ENCODE measurements around the gene SGCA. TPM values are rescaled to one million over a fixed set of nuclear protein-coding genes. Genes with fewer than 3 reads are reported as not detected.

Gene SGCA
- total RNA-seq (2014; rRNA removed; shearing (Covaris generic)): not detected in 2 replicates
- polyA plus RNA-seq (2014; cell fraction: nucleus; rRNA removed): not detected in 2 replicates

- no peak for DNase-seq (ENCODE audit: extremely low read depth, low read depth)
Measured at GRCh38 chr17:50165867-50166517, at the start of gene SGCA. Gene SGCA, plus strand, starts transcription at chr17:50166005. Its CDS starts 36 bp downstream, at chr17:50166041.

- peak; percentile 30 for DNase-seq (ENCODE audit: extremely low read depth, low read depth)
Measured at GRCh38 chr17:50117202-50118051, 48.4 kb upstream of the SGCA start.

GRCh38 chr17:50118076-50118827, 47.6 kb upstream of the SGCA start:
- DNase-seq (ENCODE audit: extremely low read depth, low read depth): no peak

GRCh38 chr17:50118828-50119218, 47.0 kb upstream of the SGCA start:
- no peak for DNase-seq (ENCODE audit: extremely low read depth, low read depth)

DNA sequence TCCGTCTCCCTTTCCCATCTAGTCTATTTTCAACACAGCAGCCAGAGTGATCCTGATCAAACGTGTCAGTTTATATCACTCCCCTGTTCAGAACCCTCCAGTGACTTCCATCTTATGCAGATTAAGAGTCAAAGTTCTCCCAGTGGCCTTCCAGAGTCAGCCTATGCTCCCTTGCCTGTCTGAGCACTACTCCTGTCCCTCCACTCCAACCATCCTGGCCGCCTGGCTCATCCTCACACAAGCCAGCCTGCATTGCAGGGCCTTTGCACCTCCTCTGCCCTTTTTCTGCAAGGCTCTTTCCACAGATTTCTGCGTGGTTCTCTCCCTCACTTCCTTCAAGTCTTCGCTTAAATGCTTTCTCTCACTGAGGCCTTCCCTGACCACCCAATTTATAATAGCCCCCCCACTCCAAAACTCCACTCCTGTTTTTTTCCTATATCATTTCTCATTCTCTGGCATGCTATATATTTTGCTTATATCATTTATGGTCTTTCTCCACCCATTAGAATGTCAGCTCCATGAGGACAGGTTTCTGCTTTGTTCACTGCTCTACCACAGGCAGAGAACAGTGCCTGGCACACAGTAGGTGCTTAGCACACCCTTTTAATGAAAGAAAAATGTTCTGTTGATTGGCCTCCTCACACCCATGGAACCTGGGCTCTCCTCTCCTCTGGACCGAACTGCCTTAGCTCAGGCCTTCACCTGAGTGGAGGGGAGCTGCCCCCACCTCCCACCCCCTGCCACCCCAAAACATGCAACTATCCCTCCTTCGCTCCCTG, 45.1 kb upstream of the SGCA start:
- DNase-seq (ENCODE audit: extremely low read depth, low read depth): no peak

- no peak for DNase-seq (ENCODE audit: extremely low read depth, low read depth)
Measured at GRCh38 chr17:50122945-50123344, 42.9 kb upstream of the SGCA start.

DNA sequence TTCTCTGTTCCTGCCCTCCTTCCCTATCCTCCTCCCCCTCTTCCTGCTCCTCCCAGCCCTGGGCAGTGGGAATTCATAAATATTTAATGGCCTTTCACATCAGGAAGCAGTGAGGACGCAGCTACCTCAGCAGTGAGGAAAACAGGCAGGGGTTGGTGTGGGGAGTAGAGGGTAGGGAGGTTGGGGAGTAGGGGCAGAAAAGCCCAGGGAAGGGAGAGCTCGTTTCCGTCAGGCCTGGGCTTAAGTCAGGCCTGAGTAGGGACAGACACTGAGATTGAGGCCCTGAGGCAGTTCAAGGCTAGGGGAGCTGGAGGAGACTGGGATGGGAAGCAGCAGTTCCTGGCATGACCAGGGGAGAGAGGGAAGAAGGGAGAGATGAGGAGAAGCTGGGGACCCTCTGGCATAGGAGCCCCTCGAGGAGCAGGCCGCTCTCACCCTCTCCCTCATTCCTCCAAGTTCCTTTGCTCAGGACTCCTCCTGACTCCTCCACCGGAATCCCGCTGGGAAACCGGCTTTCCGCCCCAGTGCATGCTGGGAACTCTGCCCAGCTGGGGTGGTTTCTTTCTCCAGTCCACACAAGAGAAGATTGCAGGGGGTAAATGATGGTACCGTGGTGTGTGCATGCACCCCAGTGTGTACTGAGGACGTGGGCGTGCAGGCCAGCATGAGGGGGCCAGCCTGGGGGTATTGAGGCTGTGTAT, 42.0 kb upstream of the SGCA start:
- no peak for DNase-seq (ENCODE audit: extremely low read depth, low read depth)

DNA sequence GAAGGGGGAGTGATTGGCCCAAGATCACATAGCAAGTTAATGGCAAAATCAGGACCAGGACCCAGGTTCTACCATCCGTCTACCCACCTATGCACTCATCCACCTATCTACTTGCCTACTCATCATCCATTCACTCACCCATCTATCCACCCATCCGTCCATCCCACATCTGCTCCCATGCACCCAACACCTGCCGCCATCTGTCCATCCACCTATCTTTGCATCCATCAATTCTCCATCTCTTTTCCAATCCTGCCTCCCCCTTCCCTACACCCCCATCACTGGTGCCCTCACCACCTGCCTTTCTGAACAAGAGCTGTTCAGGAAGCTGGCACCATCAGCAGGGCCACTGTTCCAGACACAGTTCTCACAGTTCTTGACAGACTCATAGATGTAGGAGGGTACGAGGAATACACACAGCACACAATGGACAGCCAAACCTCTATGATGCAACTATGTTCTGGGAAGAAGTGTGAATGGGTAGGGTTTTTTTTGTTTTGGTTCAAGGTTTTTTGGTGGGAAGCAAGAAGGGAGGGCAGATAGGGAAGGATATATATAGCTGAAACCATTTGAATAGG, 40.3 kb upstream of the SGCA start:
- DNase-seq (ENCODE audit: extremely low read depth, low read depth): no peak

DNA sequence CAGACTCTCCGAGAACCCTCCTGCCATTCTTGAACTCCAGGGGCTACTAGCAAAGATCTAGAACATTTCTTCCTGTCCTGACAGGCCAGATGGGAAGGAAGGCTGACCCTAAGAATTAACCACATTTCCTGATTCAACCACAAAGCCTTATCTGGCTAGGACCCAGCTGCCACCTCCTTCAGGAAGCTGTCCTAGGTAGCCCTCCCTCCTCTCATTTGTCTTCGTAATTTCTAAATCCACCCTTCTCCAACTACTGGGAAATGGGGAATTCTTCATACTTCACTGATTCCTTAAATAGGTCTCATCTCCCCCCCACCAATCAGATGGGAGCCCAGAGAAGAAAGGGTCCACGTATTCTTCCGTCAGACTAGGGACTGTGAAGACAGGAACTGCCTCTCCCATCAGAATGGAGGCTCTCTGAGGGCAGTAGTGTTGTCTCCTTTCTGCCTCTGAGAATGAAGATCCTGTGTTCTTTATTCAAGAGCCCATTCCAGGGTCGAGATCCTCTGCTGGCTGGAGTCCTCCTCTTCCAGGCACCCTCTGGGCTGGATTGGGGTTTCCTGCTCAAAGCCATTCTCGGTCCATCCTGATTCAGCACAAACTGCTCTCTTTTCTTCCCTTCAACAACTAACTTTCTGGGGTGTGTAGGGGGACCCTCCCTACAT, 38.0 kb upstream of the SGCA start:
- DNase-seq (ENCODE audit: extremely low read depth, low read depth): no peak

GRCh38 chr17:50128441-50129352, 37.1 kb upstream of the SGCA start:
- DNase-seq (ENCODE audit: extremely low read depth, low read depth): no peak

DNA sequence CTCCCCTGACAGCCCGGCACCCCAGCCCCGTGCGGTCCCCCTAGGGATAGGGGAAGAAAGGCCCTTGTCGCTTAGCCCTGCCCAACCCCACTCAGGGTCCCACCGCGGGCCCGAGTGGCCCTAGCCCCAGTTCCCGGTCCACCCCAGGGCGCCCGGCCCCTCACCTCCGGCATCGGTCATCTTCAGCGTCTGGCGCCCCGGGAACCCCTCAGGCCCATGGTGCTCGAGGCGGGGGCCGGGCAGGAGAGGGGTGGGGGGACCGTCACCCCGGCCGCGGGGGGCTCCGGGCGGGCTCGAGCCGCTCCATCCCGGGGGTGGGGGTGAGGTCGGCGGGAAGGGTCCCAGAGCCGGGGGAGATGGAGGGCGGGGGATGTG, 36.5 kb upstream of the SGCA start:
- DNase-seq (ENCODE audit: extremely low read depth, low read depth): no peak

DNA sequence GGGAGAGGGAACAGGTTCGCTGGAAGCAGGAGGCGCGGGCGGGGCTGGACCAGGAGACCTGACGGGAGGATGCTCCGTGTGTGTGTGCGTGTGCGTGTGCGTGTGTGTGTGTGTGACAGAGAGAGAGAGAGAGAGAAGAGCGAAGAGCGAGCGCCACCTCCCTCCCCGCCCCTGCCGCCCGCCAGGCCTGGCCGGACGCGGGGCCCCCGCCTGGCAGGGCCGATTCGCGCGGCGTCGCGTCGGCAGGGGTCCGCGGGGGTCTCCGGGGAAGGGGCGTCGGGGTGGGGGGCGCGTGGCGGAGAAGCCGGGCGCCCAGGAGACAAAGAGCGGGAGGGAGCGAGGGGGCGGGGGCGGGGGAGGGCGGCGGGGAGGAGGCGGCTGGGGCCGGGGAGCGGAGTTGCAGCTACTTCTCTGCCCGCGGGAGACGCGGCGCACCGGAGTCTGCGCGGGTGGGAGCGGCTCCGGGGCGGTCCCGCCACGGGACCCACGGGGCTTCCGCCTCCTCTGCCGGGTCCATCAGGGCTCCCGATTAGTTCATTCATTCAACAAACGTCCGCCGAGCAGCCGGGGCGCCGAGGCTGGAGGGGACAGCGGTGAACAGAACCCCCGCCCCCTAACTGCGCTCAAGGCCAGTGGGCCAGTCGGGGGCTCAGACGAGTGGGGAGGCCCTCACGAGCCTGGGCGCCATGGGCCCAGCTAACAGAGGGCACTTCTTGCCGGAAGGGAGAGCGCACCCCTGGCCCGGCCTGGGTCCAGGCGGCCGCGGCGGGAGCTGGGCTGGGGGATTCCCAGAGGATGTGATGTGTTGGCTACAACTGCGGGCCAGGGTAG, 35.9 kb upstream of the SGCA start, which contains the start of gene SAMD14:
SAMD14 (minus strand) TSS at position 433 of the 831 bp plus-strand sequence. CDS start 5,201 bp downstream, outside the sequence.
- DNase-seq (ENCODE audit: extremely low read depth, low read depth): no peak

DNA sequence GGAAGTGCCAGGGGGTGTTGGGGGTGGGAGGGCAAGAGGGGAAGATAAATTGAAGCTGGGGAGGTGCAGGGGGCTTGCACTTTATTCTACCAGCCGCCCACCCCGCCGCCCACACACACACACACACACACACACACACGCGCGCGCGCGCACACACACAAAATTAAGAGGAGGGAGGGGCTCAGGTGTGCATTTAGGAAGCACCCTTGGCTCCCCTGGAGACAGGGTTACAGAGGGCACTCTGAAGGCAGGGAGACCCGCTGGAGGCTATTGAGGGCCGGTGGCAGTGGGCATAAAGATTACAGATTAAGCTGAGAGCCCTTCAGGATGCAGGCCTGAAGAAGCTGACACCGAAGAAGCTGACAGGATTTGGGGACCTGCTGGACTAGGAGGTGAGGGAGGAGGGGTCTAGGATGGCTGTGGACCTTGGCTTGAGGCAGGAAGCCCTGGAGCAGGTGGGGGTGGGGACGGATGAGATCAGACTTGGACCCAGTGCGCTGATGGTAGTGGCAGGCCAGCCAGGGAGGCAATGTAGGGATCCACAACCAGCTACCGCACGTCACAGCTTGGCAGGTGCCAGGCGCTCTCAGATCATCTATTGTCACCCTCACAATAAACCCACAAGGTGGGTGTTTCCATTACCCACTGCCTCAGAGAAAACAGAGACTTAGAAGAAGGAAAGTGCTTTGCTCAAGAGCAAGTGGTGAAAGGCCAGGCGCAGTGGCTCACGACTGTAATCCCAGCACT, 35.1 kb upstream of the SGCA start:
- no peak for DNase-seq (ENCODE audit: extremely low read depth, low read depth)

- no peak for DNase-seq (ENCODE audit: extremely low read depth, low read depth)
Measured at GRCh38 chr17:50132104-50132794, 33.6 kb upstream of the SGCA start.

DNA sequence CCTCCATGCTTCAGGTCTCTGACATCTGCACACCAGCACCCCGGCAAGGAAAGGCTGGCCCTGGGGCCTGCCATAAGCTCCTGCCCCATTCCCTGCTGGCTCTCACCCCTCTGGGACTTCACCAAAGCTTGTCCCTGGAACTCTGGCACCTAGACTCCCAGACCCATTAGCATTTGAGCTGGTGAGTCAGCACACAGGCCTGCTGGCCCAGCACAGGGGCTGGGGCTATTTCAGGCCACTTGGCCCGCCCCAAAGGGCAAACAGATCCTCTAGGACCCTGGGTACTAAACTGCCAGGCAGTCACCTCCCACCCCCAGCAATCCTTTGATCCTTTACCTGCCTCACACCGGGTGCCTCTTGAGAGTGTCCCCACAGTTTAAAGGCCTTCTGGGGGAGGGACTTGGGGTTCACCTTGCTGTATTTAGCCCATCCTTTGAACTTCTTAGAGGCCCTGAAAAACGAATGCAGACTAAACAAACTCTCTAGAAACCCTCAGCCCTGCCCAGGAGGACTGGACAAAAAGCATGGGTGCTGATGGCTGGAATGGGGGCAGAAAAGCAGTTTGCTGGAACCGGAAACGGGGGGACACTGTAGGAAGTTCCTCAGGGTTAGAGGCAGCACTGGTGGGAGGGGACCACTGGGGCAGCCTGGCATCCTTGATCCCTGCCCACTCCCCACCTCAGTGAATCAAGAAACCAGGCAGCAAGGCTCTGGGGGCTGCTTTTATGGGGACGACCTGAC, 32.6 kb upstream of the SGCA start:
- DNase-seq (ENCODE audit: extremely low read depth, low read depth): no peak
